SK-N-MC (cell line): ENCODE measurements around the gene HBZ.
"Not testable (repeated sequence)": the region's sequence is repeated elsewhere in the genome, so short reads cannot be mapped to it uniquely, and the experiment has no call there.

Experiments
- DNase-seq: peaks from one replicate; pipeline ENCODE4 v3.0.0-alpha.2; 2011; ENCODE audit warnings: low read depth, low spot score
- H3K27ac ChIP-seq: fragments of 200-600 bp; sonication (generic); 2 replicates; pipeline ENCODE4 v1.5.1; 2016; ENCODE audit warnings: mixed run types
- H3K36me3 ChIP-seq: fragments of 200-600 bp; sonication (generic); 2 replicates; pipeline ENCODE4 v1.6.1; 2017; ENCODE audit warnings: antibody characterized with exemption, low read length, mixed read lengths; ENCODE audit not compliant: insufficient read depth
- H3K4me3 ChIP-seq: fragments of 200-600 bp; sonication (generic); 2 replicates; pipeline ENCODE4 v1.5.1; 2016
- H3K9ac ChIP-seq: fragments of 200-600 bp; sonication (generic); 2 replicates; pipeline ENCODE4 v1.8.0; 2017; ENCODE audit warnings: mixed run types, mixed read lengths; ENCODE audit not compliant: insufficient read length
- H3K9me3 ChIP-seq: fragments of 200-600 bp; sonication (generic); 2 replicates; pipeline ENCODE4 v1.6.1; 2017; ENCODE audit warnings: low read depth, mild to moderate bottlenecking, antibody characterized with exemption, low read length, moderate library complexity, mixed read lengths
- EZH2 ChIP-seq: fragments of 200-600 bp; sonication (generic); IDR thresholded peaks from one replicate; pipeline ENCODE4 v1.6.1; 2017; ENCODE audit warnings: antibody characterized with exemption
- FOXP2 ChIP-seq: optimal IDR thresholded peaks from 2 replicates; pipeline ENCODE3; 2011; ENCODE audit warnings: mild to moderate bottlenecking, moderate library complexity; ENCODE audit not compliant: insufficient read depth; ENCODE audit errors: extremely low read length, control extremely low read depth
- POLR2AphosphoS5 ChIP-seq: IDR thresholded peaks from 2 replicates; pipeline ENCODE4 v1.6.1; 2012; ENCODE audit warnings: mild to moderate bottlenecking, low read depth, low read length, borderline replicate concordance

Gene HBZ

GRCh38 chr16:189604-190186, 37.3 kb downstream of the HBZ start:
- Histone ChIP-seq H3K4me3 (no peak overlapping the region), H3K27ac (no peak overlapping the region), H3K36me3 (peaks cover 72% of the 10 kb centered on the region), H3K9ac (no peak overlapping the region), H3K9me3 (no peaks in the 10 kb centered on the region)
- TF ChIP-seq POLR2AphosphoS5 (no peak), FOXP2 (no peak), EZH2 (no peak)
- no peak for DNase-seq

DNA sequence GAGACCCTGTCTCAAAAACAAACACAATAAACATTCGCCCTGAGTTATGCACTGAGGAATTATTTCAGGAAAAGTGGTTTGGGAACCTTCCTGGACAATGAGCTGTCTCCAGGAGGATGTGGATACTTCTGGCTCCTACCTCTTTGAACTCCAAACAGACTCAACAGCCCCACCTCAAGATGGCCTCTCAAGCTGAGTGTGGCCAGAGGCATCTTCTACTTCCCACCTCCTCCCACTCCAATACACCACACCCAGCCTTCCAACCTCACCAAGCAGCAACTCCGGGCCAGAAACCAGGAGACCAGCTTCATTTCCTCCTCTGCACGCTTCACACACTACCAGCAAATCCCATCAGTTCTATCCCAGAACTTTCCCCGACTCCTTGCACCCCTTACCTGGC, 39.4 kb downstream of the HBZ start:
- Histone ChIP-seq H3K9me3 (no peaks in the 10 kb centered on the region), H3K4me3 (no peak overlapping the region), H3K36me3 (peaks cover 92% of the 10 kb centered on the region), H3K9ac (no peak overlapping the region), H3K27ac (no peak overlapping the region)
- DNase-seq = no peak
- no peak for TF ChIP-seq POLR2AphosphoS5
- no peak for TF ChIP-seq FOXP2
- no peak for TF ChIP-seq EZH2

- no peak overlapping the region for H3K27ac ChIP-seq
- no peak overlapping the region for H3K4me3 ChIP-seq
- TF ChIP-seq POLR2AphosphoS5 (no peak), EZH2 (no peak), FOXP2 (no peak)
- H3K9me3 ChIP-seq = no peaks in the 10 kb centered on the region
- no peak for DNase-seq
- no peak overlapping the region for H3K9ac ChIP-seq
- peaks cover 93% of the 10 kb centered on the region for H3K36me3 ChIP-seq
Measured at GRCh38 chr16:192686-193085, 40.2 kb downstream of the HBZ start.

DNA sequence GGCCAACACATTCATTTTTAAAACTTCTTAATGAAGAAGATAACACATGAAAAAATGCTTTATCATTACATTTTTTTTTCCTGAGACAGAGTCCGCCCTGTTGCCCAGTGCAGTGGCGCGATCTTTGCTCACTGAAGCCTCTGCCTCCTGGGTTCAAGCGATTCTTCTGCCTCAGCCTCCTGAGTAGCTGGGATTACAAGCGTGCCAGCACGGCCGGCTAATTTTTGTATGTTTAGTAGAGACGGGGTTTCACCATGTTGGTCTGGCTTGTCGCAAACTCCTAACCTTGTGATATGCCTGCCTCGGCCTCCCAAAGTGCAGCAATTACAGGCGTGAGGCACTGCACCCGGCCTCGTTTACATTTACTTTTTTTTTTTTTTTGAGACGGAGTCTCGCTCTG, 41.0 kb downstream of the HBZ start:
- no peaks in the 10 kb centered on the region for H3K9me3 ChIP-seq
- TF ChIP-seq EZH2 (no peak), FOXP2 (no peak)
- DNase-seq = no peak
- H3K36me3 ChIP-seq = peaks cover 97% of the 10 kb centered on the region
- H3K4me3 ChIP-seq = no peak overlapping the region
- no peak overlapping the region for H3K9ac ChIP-seq
- H3K27ac ChIP-seq = no peak overlapping the region

- Histone ChIP-seq H3K4me3 (no peak overlapping the region), H3K36me3 (peaks cover 96% of the 10 kb centered on the region), H3K27ac (no peak overlapping the region), H3K9me3 (no peaks in the 10 kb centered on the region), H3K9ac (no peak overlapping the region)
- TF ChIP-seq FOXP2 = no peak
- TF ChIP-seq POLR2AphosphoS5 = no peak
- no peak for DNase-seq
Measured at GRCh38 chr16:194516-194915, 42.1 kb downstream of the HBZ start.

- no peak overlapping the region for H3K9ac ChIP-seq
- TF ChIP-seq POLR2AphosphoS5 (no peak), EZH2 (no peak), FOXP2 (no peak)
- no peak for DNase-seq
- H3K9me3 ChIP-seq = no peaks in the 10 kb centered on the region
- no peak overlapping the region for H3K27ac ChIP-seq
- H3K36me3 ChIP-seq = peaks cover 79% of the 10 kb centered on the region
- no peak overlapping the region for H3K4me3 ChIP-seq
Measured at GRCh38 chr16:200388-200787, 47.9 kb downstream of the HBZ start.

GRCh38 chr16:203246-203645, 50.8 kb downstream of the HBZ start:
- Histone ChIP-seq H3K4me3 (no peak overlapping the region), H3K9me3 (no peaks in the 10 kb centered on the region), H3K9ac (no peak overlapping the region), H3K36me3 (peaks cover 80% of the 10 kb centered on the region), H3K27ac (no peak overlapping the region)
- no peak for DNase-seq
- TF ChIP-seq POLR2AphosphoS5 = no peak
- no peak for TF ChIP-seq EZH2
- TF ChIP-seq FOXP2 = no peak

DNA sequence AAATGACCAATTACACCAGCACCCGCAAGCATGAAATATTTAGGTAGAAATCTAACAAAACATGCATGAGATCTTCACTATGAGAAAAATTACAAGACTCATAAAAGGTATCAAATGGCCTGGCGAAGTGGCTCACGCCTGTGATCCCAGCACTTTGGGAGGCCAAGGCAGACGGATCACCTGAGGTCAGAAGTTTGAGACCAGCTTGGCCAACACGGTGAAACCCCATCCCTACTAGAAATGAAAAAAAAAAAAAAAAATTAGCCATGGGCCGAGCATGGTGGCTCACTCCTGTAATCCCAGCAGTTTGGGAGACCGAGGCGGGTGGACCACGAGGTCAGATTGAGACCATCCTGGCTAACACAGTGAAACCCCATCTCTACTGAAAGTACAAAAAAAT, 51.6 kb downstream of the HBZ start:
- H3K9me3 ChIP-seq = not testable (repeated sequence)
- H3K36me3 ChIP-seq = peaks cover 80% of the 10 kb centered on the region

More for the DNA sequence above, 51.6 kb downstream of the HBZ start:
- not testable (repeated sequence) for H3K9ac ChIP-seq, H3K27ac ChIP-seq, H3K4me3 ChIP-seq, DNase-seq
